SK-N-MC (cell line): ENCODE data around the gene SLC25A36.

Source experiments
- EZH2 ChIP-seq: fragments of 200-600 bp; sonication (generic); IDR thresholded peaks from one replicate; pipeline ENCODE4 v1.6.1; 2017; ENCODE audit warnings: antibody characterized with exemption
- POLR2AphosphoS5 ChIP-seq: IDR thresholded peaks from 2 replicates; pipeline ENCODE4 v1.6.1; 2012; ENCODE audit warnings: mild to moderate bottlenecking, low read depth, low read length, borderline replicate concordance

DNA sequence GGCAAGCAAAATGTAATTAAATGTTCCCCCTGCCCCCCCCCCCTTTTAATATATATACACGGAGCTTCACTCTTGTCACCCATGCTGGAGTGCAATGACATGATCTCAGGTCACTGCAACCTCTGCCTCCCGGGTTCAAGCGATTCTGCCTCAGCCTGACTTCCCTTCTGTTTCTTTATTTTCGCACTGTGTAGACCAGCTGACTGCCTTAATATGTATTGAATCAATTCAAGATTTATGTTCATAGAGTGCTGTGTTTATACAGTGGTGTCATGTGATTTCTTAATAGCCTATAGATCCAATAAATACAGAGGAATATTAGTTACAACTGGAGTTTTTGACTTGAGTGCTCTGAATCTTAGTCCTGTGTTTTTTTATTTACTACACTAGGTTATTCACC is 39.0 kb downstream of the SLC25A36 start:
- no peak for TF ChIP-seq POLR2AphosphoS5
- no peak for TF ChIP-seq EZH2
